Caco-2 (cell line): ENCODE data around the gene NUTM1. TPM values are rescaled to one million over a fixed set of nuclear protein-coding genes. Genes with fewer than 3 reads are reported as not detected.

ENCODE experiments used
- BruUV-seq: library from RNA; stranded (reverse); fragments of 400-500 nt; replicated peaks from 2 replicates; lab custom pipeline; 2021; lab: Mats Ljungman, UMichigan
- CTCF ChIA-PET: fragments of 300-600 bp; sonication (Branson Sonifier 250); formaldehyde crosslinking; loops from one replicate; lab custom pipeline; 2022; ENCODE audit warnings: antibody characterized with exemption; lab: Charles Lee
- POLR2A ChIA-PET: fragments of 300-600 bp; sonication (Branson Sonifier 250); formaldehyde crosslinking; loops from one replicate; lab custom pipeline; 2022; ENCODE audit warnings: antibody characterized with exemption; lab: Charles Lee
- DNase-seq, 2 experiments: peaks; one replicate each; pipeline versions ENCODE4 v3.0.0 to v3.0.0-alpha.2; 2020 to 2022
- H3K27me3 ChIP-seq: replicated peaks from 2 replicates; pipeline ENCODE4 v1.6.0; 2011; ENCODE audit warnings: low read length; ENCODE audit not compliant: control insufficient read depth, insufficient read depth
- H3K36me3 ChIP-seq: 2 replicates; pipeline ENCODE4 v1.5.1; 2011; ENCODE audit warnings: low read length; ENCODE audit not compliant: control insufficient read depth, insufficient read depth
- H3K4me1 ChIP-seq: fragments of 250-450 bp; sonication (Bioruptor Pico); 2 replicates; pipeline ENCODE4 v1.5.1; 2020; ENCODE audit warnings: mild to moderate bottlenecking
- H3K4me3 ChIP-seq: 2 replicates; pipeline ENCODE4 v1.5.1; 2011; ENCODE audit warnings: low read depth, mild to moderate bottlenecking, control low read depth, low read length
- H3K9me3 ChIP-seq: fragments of 250-450 bp; sonication (Bioruptor Pico); 2 replicates; pipeline ENCODE4 v1.5.1; 2020; ENCODE audit warnings: mild to moderate bottlenecking, moderate library complexity
- H3K27ac Mint-ChIP-seq: one replicate; pipeline ENCODE4 v1.8.0; 2022; ENCODE audit warnings: mixed read lengths; ENCODE audit not compliant: unreplicated experiment
- H3K27me3 Mint-ChIP-seq: one replicate; pipeline ENCODE4 v1.8.0; 2022; ENCODE audit warnings: mixed read lengths; ENCODE audit not compliant: insufficient read depth, unreplicated experiment
- H3K36me3 Mint-ChIP-seq: one replicate; pipeline ENCODE4 v1.8.0; 2022; ENCODE audit warnings: mild to moderate bottlenecking, mixed read lengths; ENCODE audit not compliant: insufficient read depth, unreplicated experiment
- H3K4me1 Mint-ChIP-seq: one replicate; pipeline ENCODE4 v1.8.0; 2022; ENCODE audit warnings: low read depth, mixed read lengths; ENCODE audit not compliant: unreplicated experiment
- H3K4me3 Mint-ChIP-seq: one replicate; pipeline ENCODE4 v1.8.0; 2022; ENCODE audit warnings: mild to moderate bottlenecking, moderate library complexity, mixed read lengths; ENCODE audit not compliant: unreplicated experiment
- H3K9me3 Mint-ChIP-seq: one replicate; pipeline ENCODE4 v1.8.0; 2022; ENCODE audit warnings: mixed read lengths; ENCODE audit not compliant: unreplicated experiment
- CTCF ChIP-seq, 2 experiments: fragments of 200-600 bp in 1 of 2; IDR thresholded peaks; 1 replicate in 1 of 2; 2 replicates in 1 of 2; pipeline versions ENCODE4 v1.5.1 to v1.8.0; 2011 to 2022; ENCODE audit warnings: antibody characterized with exemption in 1 of 2, control low read depth in 1 of 2, inconsistent platforms in 1 of 2, low read depth in 1 of 2, low read length in 1 of 2, mild to moderate bottlenecking in 1 of 2, moderate library complexity in 1 of 2; ENCODE audit not compliant: insufficient read depth in 1 of 2, severe bottlenecking in 1 of 2, unreplicated experiment in 1 of 2
- intact Hi-C: fragments of 100-400 bp; cut with micrococcal nuclease; formaldehyde crosslinking; loops from one replicate; pipeline ENCODE4 v1.10.0; 2022; ENCODE audit not compliant: unreplicated experiment
- total RNA-seq: library from RNA; stranded (reverse); gene quantifications from 2 replicates; pipeline ENCODE4 v1.2.3, GENCODE V29; 2022

NUTM1 gene
- total RNA-seq, 1 experiment from 2014 or later = not detected

- CTCF ChIA-PET = no interaction called here
- Histone ChIP-seq H3K4me3 (no peak overlapping the region), H3K9me3 (no peaks in the 10 kb centered on the region), H3K4me1 (0 out of 2 replicates have a peak, but pooled peaks cover 5% of the 10 kb centered on the region), H3K36me3 (no peaks in the 10 kb centered on the region), H3K27me3 (no peaks in the 10 kb centered on the region)
- Mint-ChIP-seq H3K9me3 (no peaks in the 10 kb centered on the region), H3K27me3 (no peaks in the 10 kb centered on the region), H3K27ac (no peak overlapping the region), H3K36me3 (no peaks in the 10 kb centered on the region), H3K4me1 (peaks cover 11% of the 10 kb centered on the region), H3K4me3 (no peak overlapping the region)
- no peak for TF ChIP-seq CTCF (IDR thresholded peaks at IDR 0.05; ENCODE audit: insufficient read depth in 1 of 2, low read depth in 1 of 2, low read length in 1 of 2, severe bottlenecking in 1 of 2, unreplicated experiment in 1 of 2)
- no TSS peak for BruUV-seq
- DNase-seq = no peak
- intact Hi-C loops = no loop called here
- POLR2A ChIA-PET = no interaction called here
Observed at GRCh38 chr15:34301058-34301457, 42.1 kb upstream of the NUTM1 start.

- CTCF ChIA-PET = no interaction called here
Observed at GRCh38 chr15:34304613-34305012, 38.5 kb upstream of the NUTM1 start.

GRCh38 chr15:34311563-34311962, 31.6 kb upstream of the NUTM1 start:
- Mint-ChIP-seq H3K4me1 (no peaks in the 10 kb centered on the region), H3K9me3 (no peaks in the 10 kb centered on the region), H3K36me3 (no peaks in the 10 kb centered on the region), H3K4me3 (no peak overlapping the region), H3K27ac (no peak overlapping the region), H3K27me3 (no peaks in the 10 kb centered on the region)
- CTCF ChIA-PET = no interaction called here
- intact Hi-C loops = no loop called here
- H3K27me3 ChIP-seq = no peaks in the 10 kb centered on the region
- no peak for DNase-seq
- POLR2A ChIA-PET = no interaction called here
- H3K4me3 ChIP-seq = no peak overlapping the region
- BruUV-seq = no TSS peak
- no peaks in the 10 kb centered on the region for H3K4me1 ChIP-seq
- TF ChIP-seq CTCF (IDR thresholded peaks at IDR 0.05; ENCODE audit: insufficient read depth in 1 of 2, low read depth in 1 of 2, low read length in 1 of 2, severe bottlenecking in 1 of 2, unreplicated experiment in 1 of 2) = no peak
- H3K9me3 ChIP-seq = no peaks in the 10 kb centered on the region
- H3K36me3 ChIP-seq = no peaks in the 10 kb centered on the region

More at GRCh38 chr15:34304613-34305012, 38.5 kb upstream of the NUTM1 start:
- Mint-ChIP-seq H3K27me3 (no peaks in the 10 kb centered on the region), H3K9me3 (no peaks in the 10 kb centered on the region), H3K27ac (no peak overlapping the region), H3K4me3 (no peak overlapping the region), H3K4me1 (peaks cover 11% of the 10 kb centered on the region), H3K36me3 (no peaks in the 10 kb centered on the region)
- TF ChIP-seq CTCF (IDR thresholded peaks at IDR 0.05; ENCODE audit: insufficient read depth in 1 of 2, low read depth in 1 of 2, low read length in 1 of 2, severe bottlenecking in 1 of 2, unreplicated experiment in 1 of 2) = no peak
- intact Hi-C loops = no loop called here
- Histone ChIP-seq H3K9me3 (no peaks in the 10 kb centered on the region), H3K4me1 (0 out of 2 replicates have a peak, but pooled peaks cover 5% of the 10 kb centered on the region), H3K4me3 (no peak overlapping the region), H3K27me3 (no peaks in the 10 kb centered on the region), H3K36me3 (no peaks in the 10 kb centered on the region)
- no TSS peak for BruUV-seq
- POLR2A ChIA-PET = no interaction called here
- DNase-seq = no peak
